A549 treated with AZD2906 at 1 μM for 4 hours (cell line): ENCODE data around the gene SCN3B. TPM values are rescaled to one million over a fixed set of nuclear protein-coding genes. Genes with fewer than 3 reads are reported as not detected.

ENCODE experiments used
- total RNA-seq: library from RNA; stranded (reverse); fragments of 200-300 nt; extraction: Qiagen RNA extraction; gene quantifications from 5 replicates; pipeline ENCODE4 v1.2.3, GENCODE V29; 2022

The SCN3B gene, protein sequence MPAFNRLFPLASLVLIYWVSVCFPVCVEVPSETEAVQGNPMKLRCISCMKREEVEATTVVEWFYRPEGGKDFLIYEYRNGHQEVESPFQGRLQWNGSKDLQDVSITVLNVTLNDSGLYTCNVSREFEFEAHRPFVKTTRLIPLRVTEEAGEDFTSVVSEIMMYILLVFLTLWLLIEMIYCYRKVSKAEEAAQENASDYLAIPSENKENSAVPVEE
- total RNA-seq = 0.08 to 0.17 TPM (median 0.11 TPM) in 5 replicates

DNA sequence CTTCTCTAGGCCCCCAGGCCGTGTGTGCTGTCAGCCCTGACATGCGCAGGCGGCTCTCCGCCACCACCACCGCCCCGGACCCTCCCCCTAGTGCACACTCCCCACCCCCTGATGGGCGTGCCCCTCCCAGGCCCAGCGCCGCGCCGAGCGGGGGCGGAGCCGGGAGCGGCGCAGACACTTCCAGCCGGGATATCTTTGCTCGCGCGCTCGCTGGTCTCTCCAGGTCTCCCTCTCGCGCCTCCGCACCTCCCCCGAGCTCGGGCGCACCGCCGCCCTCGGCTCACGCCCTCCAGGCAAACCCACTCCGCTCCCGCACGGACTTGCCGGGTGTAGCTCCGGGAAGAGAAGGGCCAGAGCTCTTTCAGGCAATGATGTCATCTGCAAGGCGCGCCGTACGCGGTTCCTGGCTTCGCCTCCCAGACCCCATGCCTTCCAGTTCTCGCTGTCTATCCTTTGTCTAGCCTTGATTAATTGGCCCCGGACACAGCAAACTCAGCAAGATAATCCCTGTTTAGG, at the start of gene SCN3B:
Gene SCN3B, minus strand, starts transcription at position 59 of the 516 bp plus-strand sequence. CDS start 823 bp downstream, outside the sequence.

Other genes starting within 250 kb of the SCN3B start
- 19.7 to 24.9 TPM (median 22.2 TPM) in 5 replicates for gene GRAMD1B, start 224.4 kb downstream of the SCN3B start, total RNA-seq
- gene ZNF202, start 87.0 kb upstream of the SCN3B start, total RNA-seq = 8.4 to 10.3 TPM (median 9.0 TPM) in 5 replicates
- not detected in 5 replicates for gene OR6X1, start 99.9 kb upstream of the SCN3B start, total RNA-seq
- gene OR6M1, start 151.7 kb upstream of the SCN3B start, total RNA-seq = not detected in 5 replicates
- not detected in 5 replicates for gene TMEM225, start 231.0 kb upstream of the SCN3B start, total RNA-seq
- not detected in 5 replicates for gene OR8D4, start 247.5 kb upstream of the SCN3B start, total RNA-seq